ENCODE data around the gene CDKAL1. TPM values are rescaled to one million over a fixed set of nuclear protein-coding genes. Genes with fewer than 3 reads are reported as not detected.

Gene CDKAL1
- total and polyA plus RNA-seq, 2 donors (not counting 3 experiments of a cell fraction or from before 2014, with no cell fraction given) = 6.1 to 20.5 TPM

GRCh38 chr6:20797597-20797996, 263.3 kb downstream of the CDKAL1 start:
- H3K4me3 ChIP-seq (replicated peaks in 1 of 3; ENCODE audit: insufficient read depth in 1 of 3, low read depth in 1 of 3, low read length in 3 of 3) = no peak overlapping the region
- H3K27ac ChIP-seq (ENCODE audit: insufficient read depth, low read depth, low read length) = no peak overlapping the region
- FAIRE-seq = no peak
- BruUV-seq (replicated peaks) = no TSS peak
- H3K9me3 ChIP-seq (replicated peaks; ENCODE audit: control insufficient read depth, insufficient read depth, low read length) = no peaks in the 10 kb centered on the region
- CTCF ChIA-PET = no interaction called here
- intact Hi-C loops (cut with micrococcal nuclease) (no loop called here), dilution Hi-C loops (cut with MboI; ENCODE audit: extremely low pct_ligation_motif_present, low sequenced_read_pairs) (no loop called here)
- no peaks in the 10 kb centered on the region for H3K4me1 ChIP-seq (ENCODE audit: control insufficient read depth, extremely low read depth, insufficient read depth, low read length)
- TF ChIP-seq POLR2A (IDR thresholded peaks at IDR 0.05; ENCODE audit: low read depth, low read length) (no peak), JUN (IDR thresholded peaks at IDR 0.05; ENCODE audit: borderline replicate concordance, insufficient read depth, insufficient read length, low read depth) (no peak)
- H4K20me1 ChIP-seq (replicated peaks; ENCODE audit: control insufficient read depth, extremely low read depth, insufficient read depth, low read length) = no peaks in the 10 kb centered on the region
- H2AFZ ChIP-seq (ENCODE audit: low read depth, low read length) = no peak overlapping the region
- no peak overlapping the region for H3K9ac ChIP-seq (replicated peaks; ENCODE audit: extremely low read depth, insufficient read depth, low read length)
- no peaks in the 10 kb centered on the region for H3K9me1 ChIP-seq (replicated peaks; ENCODE audit: control insufficient read depth, extremely low read depth, insufficient read depth, low read length)
- POLR2A ChIA-PET = no interaction called here
- H3K27me3 ChIP-seq (ENCODE audit: control insufficient read depth in 2 of 2, insufficient read depth in 2 of 2, low read length in 2 of 2) = no peaks in the 10 kb centered on the region
- no peaks in the 10 kb centered on the region for H3K79me2 ChIP-seq (ENCODE audit: control insufficient read depth, insufficient read depth, low read length)
- no peak overlapping the region for H3K4me2 ChIP-seq (ENCODE audit: insufficient read depth, low read length)
- DNase-seq (ENCODE audit: low read depth, low spot score) = no peak
- H3K36me3 ChIP-seq (ENCODE audit: control insufficient read depth in 2 of 2, extremely low read depth in 1 of 2, insufficient read depth in 2 of 2, low read length in 2 of 2) = no peaks in the 10 kb centered on the region

GRCh38 chr6:20800229-20800628, 266.0 kb downstream of the CDKAL1 start:
- H3K4me2 ChIP-seq (ENCODE audit: insufficient read depth, low read length) = no peak overlapping the region
- CTCF ChIA-PET = no interaction called here
- no peaks in the 10 kb centered on the region for H3K27me3 ChIP-seq (ENCODE audit: control insufficient read depth in 2 of 2, insufficient read depth in 2 of 2, low read length in 2 of 2)
- no peak for TF ChIP-seq GATA2 (IDR thresholded peaks at IDR 0.05; ENCODE audit: insufficient read depth, insufficient read length, low read depth, low read length)
- no peak for TF ChIP-seq FOS (IDR thresholded peaks at IDR 0.05; ENCODE audit: borderline replicate concordance, insufficient read depth, low read length)
- no peak for TF ChIP-seq POLR2A (IDR thresholded peaks at IDR 0.05; ENCODE audit: low read depth, low read length)
- TF ChIP-seq JUN (IDR thresholded peaks at IDR 0.05; ENCODE audit: borderline replicate concordance, insufficient read depth, insufficient read length, low read depth) = no peak
- no peak for TF ChIP-seq EZH2 (IDR thresholded peaks at IDR 0.05; ENCODE audit: borderline replicate concordance, low read depth, low read length, severe bottlenecking)
- no peak for TF ChIP-seq MYC (IDR thresholded peaks at IDR 0.05; ENCODE audit: low read depth, low read length)
- no peaks in the 10 kb centered on the region for H3K79me2 ChIP-seq (ENCODE audit: control insufficient read depth, insufficient read depth, low read length)
- FAIRE-seq (no peak), DNase-seq (ENCODE audit: low read depth, low spot score) (no peak)
- no peaks in the 10 kb centered on the region for H3K9me1 ChIP-seq (replicated peaks; ENCODE audit: control insufficient read depth, extremely low read depth, insufficient read depth, low read length)
- H3K36me3 ChIP-seq (ENCODE audit: control insufficient read depth in 2 of 2, extremely low read depth in 1 of 2, insufficient read depth in 2 of 2, low read length in 2 of 2) = no peaks in the 10 kb centered on the region
- no peak overlapping the region for H2AFZ ChIP-seq (ENCODE audit: low read depth, low read length)
- no TSS peak for BruUV-seq (replicated peaks)
- no peak overlapping the region for H3K27ac ChIP-seq (ENCODE audit: insufficient read depth, low read depth, low read length)
- no peak overlapping the region for H3K9ac ChIP-seq (replicated peaks; ENCODE audit: extremely low read depth, insufficient read depth, low read length)
- POLR2A ChIA-PET = no interaction called here
- no peaks in the 10 kb centered on the region for H3K4me1 ChIP-seq (ENCODE audit: control insufficient read depth, extremely low read depth, insufficient read depth, low read length)
- no peaks in the 10 kb centered on the region for H3K9me3 ChIP-seq (replicated peaks; ENCODE audit: control insufficient read depth, insufficient read depth, low read length)
- intact Hi-C loops (cut with micrococcal nuclease) = no loop called here
- dilution Hi-C loops (cut with MboI; ENCODE audit: extremely low pct_ligation_motif_present, low sequenced_read_pairs) = no loop called here
- no peak overlapping the region for H3K4me3 ChIP-seq (replicated peaks in 1 of 3; ENCODE audit: insufficient read depth in 1 of 3, low read depth in 1 of 3, low read length in 3 of 3)
- H4K20me1 ChIP-seq (replicated peaks; ENCODE audit: control insufficient read depth, extremely low read depth, insufficient read depth, low read length) = no peaks in the 10 kb centered on the region
